ENCODE measurements around the gene SYT13.
A peak's percentile ranks its signal among the peaks of the same experiment; 100 is the strongest.

The SYT13 gene

DNA sequence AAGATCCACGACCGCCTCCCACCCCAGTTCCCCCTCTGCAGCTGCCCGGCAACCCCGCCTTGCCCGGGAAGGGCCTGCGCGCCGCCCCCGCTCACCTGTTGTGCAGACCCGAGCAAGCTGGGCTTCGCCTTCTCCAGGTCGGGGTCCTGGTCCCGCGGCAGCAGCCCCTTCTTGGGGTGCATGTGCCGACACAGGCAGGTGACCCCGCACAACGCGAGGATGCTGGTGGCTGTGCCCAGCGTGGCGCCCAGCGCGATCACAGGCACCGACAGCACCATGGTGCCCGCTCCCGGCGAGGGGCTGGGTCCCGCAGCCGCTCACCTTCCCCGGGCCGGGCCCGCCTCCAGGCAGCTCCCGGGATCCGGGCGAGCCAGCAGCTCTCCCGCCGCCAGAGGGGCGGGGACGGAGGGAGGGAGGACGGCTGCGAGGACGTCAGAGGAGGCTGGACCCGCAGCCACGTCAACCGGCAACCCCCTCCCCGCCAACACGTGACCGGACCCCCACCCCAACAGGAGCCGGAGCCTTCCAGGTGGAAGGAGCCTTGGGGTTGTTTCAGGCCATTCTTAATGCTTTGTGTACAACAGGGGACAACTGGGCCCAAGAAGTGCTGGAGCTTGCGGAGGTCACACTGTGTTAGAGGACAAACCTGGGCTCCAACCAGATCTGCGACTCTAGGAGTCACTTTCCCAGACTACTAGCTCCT is at the start of gene SYT13:
TSS of gene SYT13 (minus strand) at position 412 of the 703 bp plus-strand sequence. CDS start at position 278, 134 bp downstream.
- DNase-seq (ENCODE audit: low read depth in 3 of 3): no peak

DNA sequence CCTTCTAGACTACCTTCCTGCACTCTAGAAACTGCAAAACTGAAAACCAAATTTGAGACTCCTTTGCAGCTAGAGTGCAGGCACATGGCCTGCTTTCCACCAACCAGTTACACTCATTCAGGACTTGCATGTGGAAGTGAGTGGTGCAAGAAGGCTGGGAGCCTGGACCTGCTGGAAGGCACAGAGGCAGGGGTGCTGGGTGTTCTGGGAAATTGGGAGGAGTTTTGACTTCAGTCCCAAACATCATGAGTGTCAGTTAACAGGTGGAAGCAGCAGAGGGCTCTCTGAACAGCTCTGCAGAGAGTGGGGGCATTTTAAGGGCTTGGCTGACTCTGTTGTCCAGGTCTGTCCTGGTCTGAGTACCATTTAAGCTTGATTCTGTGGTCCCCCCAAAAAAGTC is 49.3 kb upstream of the SYT13 start:
- DNase-seq (ENCODE audit: low read depth in 3 of 3): no peak

DNA sequence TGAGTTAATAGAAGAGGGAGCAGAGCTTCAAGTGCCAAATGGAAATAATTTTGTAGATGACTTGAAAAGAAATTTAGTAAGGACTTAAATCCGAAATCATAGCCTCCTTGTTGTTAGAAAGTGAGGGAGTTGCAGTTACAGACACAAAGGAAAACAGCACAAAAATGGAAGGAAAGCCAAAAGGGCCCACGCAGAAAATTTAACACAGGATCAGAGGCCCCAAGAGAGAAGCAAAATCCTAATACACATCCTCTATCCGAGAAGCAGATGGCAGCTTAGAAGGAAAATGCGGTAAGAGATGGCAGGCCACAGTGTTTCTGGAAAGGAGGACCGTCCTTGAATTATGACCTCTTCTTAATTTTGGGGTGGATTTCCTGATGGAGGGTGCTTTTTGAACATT is 48.7 kb upstream of the SYT13 start:
- DNase-seq (ENCODE audit: low read depth in 3 of 3): no peak

DNA sequence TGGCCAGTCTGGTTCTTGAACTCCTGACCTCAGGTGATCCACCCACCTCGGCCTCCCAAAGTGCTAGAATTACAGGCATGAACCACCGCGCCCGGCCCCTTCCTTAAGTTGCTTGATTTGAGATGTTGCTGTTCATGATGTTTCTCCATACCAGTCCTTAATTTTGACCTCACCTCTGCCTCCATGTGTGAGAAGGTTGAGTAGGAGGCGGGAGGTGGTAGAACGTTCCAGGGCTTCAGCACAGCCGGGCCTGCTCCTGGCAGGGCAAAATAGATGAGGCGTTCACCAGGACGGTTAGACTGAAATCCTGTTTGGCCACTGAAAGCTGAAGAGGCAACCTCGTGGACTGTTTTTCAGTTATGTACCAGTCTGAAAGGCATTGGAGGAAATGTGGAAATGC is 48.3 kb upstream of the SYT13 start:
- DNase-seq (ENCODE audit: low read depth in 3 of 3): no peak

GRCh38 chr11:45333001-45333971 is 47.1 kb upstream of the SYT13 start:
- DNase-seq (ENCODE audit: low read depth in 3 of 3): no peak

DNA sequence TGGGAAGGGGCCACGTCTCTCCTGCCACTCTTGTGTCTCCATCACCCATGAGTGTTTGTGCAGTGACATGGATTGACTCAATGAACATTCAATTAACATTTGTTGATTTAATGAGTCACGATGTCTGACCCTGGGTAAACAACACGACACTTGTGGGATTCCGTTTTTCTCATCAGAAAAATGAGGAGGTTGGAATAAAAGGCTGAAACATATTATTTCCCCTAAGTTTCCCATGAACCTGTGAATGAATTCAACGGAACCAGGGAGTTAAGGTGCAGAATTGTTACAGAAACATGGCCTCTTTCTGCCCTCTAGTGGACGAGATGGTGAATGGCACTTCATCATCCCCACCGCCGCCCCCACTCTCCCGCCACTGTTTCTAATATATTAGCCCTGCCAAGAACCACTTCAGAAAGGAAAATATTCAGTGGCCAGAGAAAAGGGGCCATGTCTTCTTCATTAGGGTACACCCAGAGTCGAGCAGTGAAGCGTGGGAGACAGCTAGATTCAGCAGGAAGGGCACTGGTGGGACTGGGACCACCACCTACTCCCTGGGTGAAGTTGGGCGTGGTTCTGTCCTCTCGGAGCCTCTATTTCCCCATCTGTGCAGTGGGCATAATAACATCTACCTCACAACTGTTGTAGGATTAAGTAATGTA is 46.3 kb upstream of the SYT13 start:
- DNase-seq (ENCODE audit: low read depth in 3 of 3): peak in 2 of 3 donors; percentile 17 to 32

GRCh38 chr11:45331839-45332238 is 45.7 kb upstream of the SYT13 start:
- DNase-seq (ENCODE audit: low read depth in 3 of 3): no peak

DNA sequence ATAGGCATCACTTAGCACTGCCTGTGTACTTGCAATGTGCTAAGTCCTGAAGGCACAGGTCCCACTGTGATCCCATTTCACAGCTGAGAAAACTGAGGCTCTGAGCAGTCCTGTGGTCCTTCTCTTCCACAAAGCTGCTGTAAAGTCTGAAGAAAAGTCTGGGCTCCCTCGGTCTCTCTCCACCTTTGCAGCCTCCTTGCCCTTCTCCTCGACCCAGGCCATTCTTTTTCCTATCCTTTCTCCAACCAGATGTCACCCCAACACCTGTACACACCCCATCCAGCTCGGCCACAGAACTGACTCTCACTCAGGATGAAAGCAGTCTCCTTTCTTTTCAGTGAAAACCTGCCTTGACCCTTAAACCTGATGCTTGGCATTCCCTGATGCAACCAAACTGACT is 42.6 kb upstream of the SYT13 start:
- DNase-seq (ENCODE audit: low read depth in 3 of 3): no peak

- DNase-seq (ENCODE audit: low read depth in 3 of 3): no peak
Observed at GRCh38 chr11:45324459-45324858, 38.3 kb upstream of the SYT13 start.

DNA sequence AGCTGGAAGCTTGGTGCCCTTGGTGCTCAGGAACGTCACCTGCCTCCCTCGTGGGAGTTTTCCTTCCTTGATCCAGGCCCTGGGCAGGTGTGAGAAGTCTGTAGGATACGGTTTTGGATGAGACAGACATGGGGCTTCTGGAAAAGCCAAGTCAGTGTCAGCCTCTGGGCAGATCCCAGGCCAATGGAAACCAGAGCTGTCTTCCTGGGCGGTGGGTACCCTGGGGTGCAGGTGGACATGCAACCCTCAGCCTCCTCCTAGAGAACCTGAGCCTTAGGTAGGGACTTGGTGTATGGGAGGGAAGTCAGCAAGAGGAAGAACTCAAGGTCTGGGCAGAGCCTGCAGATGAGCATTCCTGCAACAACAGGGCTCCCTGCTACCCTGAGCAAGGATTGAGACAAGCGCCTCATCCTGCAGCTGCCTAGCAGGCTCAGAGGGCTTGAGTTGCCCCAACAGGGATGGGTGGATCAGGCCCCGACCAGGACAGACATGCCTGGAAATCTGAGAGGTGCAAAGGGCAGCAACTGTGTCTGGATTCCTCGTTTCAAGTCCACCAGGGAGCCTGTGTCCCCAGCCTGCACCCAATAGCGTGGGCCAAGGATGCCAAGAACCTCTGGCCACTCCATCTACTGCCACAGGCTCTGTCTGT is 37.6 kb upstream of the SYT13 start:
- DNase-seq (ENCODE audit: low read depth in 3 of 3): no peak

- DNase-seq (ENCODE audit: low read depth in 3 of 3): no peak
Observed at GRCh38 chr11:45322891-45323600, 36.9 kb upstream of the SYT13 start.

GRCh38 chr11:45322111-45322705 is 36.1 kb upstream of the SYT13 start:
- no peak for DNase-seq (ENCODE audit: low read depth in 3 of 3)

- DNase-seq (ENCODE audit: low read depth in 3 of 3): no peak
Observed at GRCh38 chr11:45321669-45322068, 35.5 kb upstream of the SYT13 start.

DNA sequence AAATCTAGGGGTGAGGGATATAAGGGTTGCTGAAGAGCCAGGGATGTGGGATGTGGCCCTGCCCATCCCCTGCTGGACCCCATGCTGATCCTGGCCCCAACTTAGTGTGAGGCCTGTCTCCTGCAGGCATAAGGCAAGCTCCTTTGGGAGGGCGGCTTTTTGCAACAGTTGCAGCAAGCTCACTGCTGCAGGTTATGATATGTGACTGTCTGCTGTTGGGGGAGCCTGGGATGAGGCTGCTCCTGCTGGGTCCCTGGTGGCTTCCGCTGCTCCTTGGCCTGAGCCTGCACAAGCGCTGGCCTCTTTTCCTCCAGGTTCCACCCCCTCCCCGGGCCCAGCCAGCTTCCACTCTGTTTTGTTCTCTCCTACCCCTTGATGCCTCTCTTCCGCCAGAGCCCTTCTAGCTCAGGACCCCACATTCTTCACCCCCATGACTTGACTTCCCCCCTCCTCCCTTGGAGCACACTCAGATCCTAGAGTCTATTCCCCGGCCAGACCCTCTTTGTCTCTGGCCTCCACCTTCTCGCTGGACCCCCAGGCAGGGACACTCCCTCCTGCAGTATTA is 35.0 kb upstream of the SYT13 start:
- no peak for DNase-seq (ENCODE audit: low read depth in 3 of 3)

- DNase-seq (ENCODE audit: low read depth in 3 of 3): no peak
Observed at GRCh38 chr11:45320371-45320770, 34.2 kb upstream of the SYT13 start.

DNA sequence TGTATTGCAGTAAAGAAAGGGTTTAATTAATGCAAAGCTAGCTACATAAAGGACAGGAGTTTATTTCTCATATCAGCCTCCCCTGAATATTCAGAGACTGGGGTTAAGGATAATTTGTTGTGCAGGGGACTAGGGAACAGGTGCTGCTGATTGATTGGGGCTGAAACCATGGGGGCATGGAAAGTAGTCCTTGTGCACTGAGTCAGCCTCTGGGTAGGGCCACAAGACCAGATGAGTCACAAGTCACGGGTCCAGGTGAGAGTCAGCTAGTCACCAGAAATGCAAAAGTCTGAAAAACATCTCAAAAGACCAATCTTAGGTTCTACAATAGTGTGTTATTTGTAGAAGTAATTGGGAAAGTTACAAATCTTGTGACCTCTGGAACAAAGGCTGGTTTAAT is 32.9 kb upstream of the SYT13 start:
- DNase-seq (ENCODE audit: low read depth in 3 of 3): no peak

DNA sequence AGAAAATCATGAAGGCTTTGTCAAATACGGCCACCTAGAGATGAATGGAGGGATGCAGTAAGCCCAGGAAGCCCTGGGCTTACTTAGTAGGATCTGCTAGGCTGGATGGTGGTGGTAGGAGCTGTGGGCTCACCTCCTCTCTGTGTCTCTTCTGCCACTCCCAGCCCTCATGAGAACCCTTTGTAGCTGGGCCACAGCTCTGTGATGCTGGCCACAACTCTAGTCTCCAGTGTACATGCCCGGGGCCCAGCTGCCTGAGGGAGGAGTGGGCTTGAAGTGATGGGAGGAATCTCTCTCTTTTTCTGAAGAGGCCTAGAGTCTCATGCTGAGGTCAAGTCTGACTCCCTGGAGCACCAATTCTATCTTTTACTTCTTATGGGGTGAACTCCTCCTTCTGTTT is 32.4 kb upstream of the SYT13 start:
- no peak for DNase-seq (ENCODE audit: low read depth in 3 of 3)

- DNase-seq (ENCODE audit: low read depth in 3 of 3): no peak
Observed at GRCh38 chr11:45316258-45316657, 30.1 kb upstream of the SYT13 start.

GRCh38 chr11:45314900-45315299 is 28.8 kb upstream of the SYT13 start:
- DNase-seq (ENCODE audit: low read depth in 3 of 3): no peak

GRCh38 chr11:45313171-45313865 is 27.2 kb upstream of the SYT13 start:
- no peak for DNase-seq (ENCODE audit: low read depth in 3 of 3)

Data from stimulated activated CD4-positive, alpha-beta T cell treated with anti-CD3 and anti-CD28 coated beads, TNF-alpha, amount 100 ng/mL, for 48 hours (primary cell).